Neural cell (in vitro differentiated cells): Measurements from ENCODE around the gene ROR2. TPM values are rescaled to one million over a fixed set of nuclear protein-coding genes. Genes with fewer than 3 reads are reported as not detected.

Source experiments
- H2AFZ ChIP-seq: fragments of 200-600, 300-800 bp; sonication (generic), shearing (Covaris generic); 2 replicates; pipeline ENCODE4 v1.6.0; 2014; ENCODE audit warnings: low read depth, mild to moderate bottlenecking, antibody characterized with exemption, low read length, moderate library complexity
- H3F3A ChIP-seq: fragments of 200-600 bp; shearing (Covaris generic); 2 replicates; pipeline ENCODE4 v1.6.1; 2016; ENCODE audit warnings: mild to moderate bottlenecking, moderate library complexity, mixed read lengths, antibody characterized with exemption, low read length; ENCODE audit not compliant: insufficient read depth, poor library complexity, severe bottlenecking
- H3K27ac ChIP-seq: fragments of 200-600, 300-800 bp; sonication (generic), shearing (Covaris generic); 2 replicates; pipeline ENCODE4 v1.5.1; 2014; ENCODE audit warnings: mild to moderate bottlenecking, low read length, moderate library complexity
- H3K27me3 ChIP-seq: fragments of 300-800, 200-600 bp; sonication (generic), shearing (Covaris generic); 2 replicates; pipeline ENCODE4 v1.6.0; 2014; ENCODE audit warnings: mild to moderate bottlenecking, low read depth, low read length, moderate library complexity; ENCODE audit not compliant: insufficient read depth
- H3K36me3 ChIP-seq: fragments of 300-800, 200-600 bp; sonication (generic), shearing (Covaris generic); 2 replicates; pipeline ENCODE4 v1.5.1; 2014; ENCODE audit warnings: mild to moderate bottlenecking, antibody characterized with exemption, low read length, moderate library complexity; ENCODE audit not compliant: insufficient read depth
- H3K4me2 ChIP-seq: fragments of 300-800, 200-600 bp; sonication (generic), shearing (Covaris generic); 2 replicates; pipeline ENCODE4 v1.6.0; 2014; ENCODE audit warnings: mild to moderate bottlenecking, low read length
- H3K4me3 ChIP-seq: fragments of 300-800, 200-600 bp; sonication (generic), shearing (Covaris generic); 2 replicates; pipeline ENCODE4 v1.5.1; 2014; ENCODE audit warnings: mild to moderate bottlenecking, low read length, moderate library complexity
- H3K79me2 ChIP-seq: fragments of 200-600 bp; shearing (Covaris generic); replicated peaks from 2 replicates; pipeline ENCODE4 v1.6.0; 2014; ENCODE audit warnings: mild to moderate bottlenecking, low read length, moderate library complexity; ENCODE audit not compliant: insufficient read depth
- H3K9ac ChIP-seq: fragments of 300-800, 200-600 bp; sonication (generic), shearing (Covaris generic); 2 replicates; pipeline ENCODE4 v1.6.1; 2016; ENCODE audit warnings: mild to moderate bottlenecking, low read length, mixed read lengths
- H3K9me2 ChIP-seq: fragments of 200-600 bp; shearing (Covaris generic); 2 replicates; pipeline ENCODE4 v1.6.1; 2016; ENCODE audit warnings: mild to moderate bottlenecking, low read length, mixed read lengths; ENCODE audit not compliant: insufficient read depth
- H3K9me3 ChIP-seq: fragments of 200-600, 300-800 bp; sonication (generic), shearing (Covaris generic); 2 replicates; pipeline ENCODE4 v1.6.1; 2016; ENCODE audit warnings: mild to moderate bottlenecking, mixed run types, low read length, moderate library complexity, mixed read lengths
- H4K20me1 ChIP-seq: fragments of 200-600 bp; shearing (Covaris generic); 2 replicates; pipeline ENCODE4 v1.6.1; 2016; ENCODE audit warnings: mild to moderate bottlenecking, mixed run types; ENCODE audit not compliant: insufficient read depth
- CTCF ChIP-seq: fragments of 450-650 bp; IDR thresholded peaks from 2 replicates; pipeline ENCODE4 v1.5.1; 2014; ENCODE audit warnings: antibody characterized with exemption, mild to moderate bottlenecking, moderate library complexity; ENCODE audit not compliant: poor library complexity, severe bottlenecking
- EP300 ChIP-seq: fragments of 450-650 bp; conservative IDR thresholded peaks from 2 replicates; pipeline ENCODE4 v1.6.1; 2014; ENCODE audit warnings: antibody characterized with exemption, mild to moderate bottlenecking, moderate library complexity; ENCODE audit not compliant: poor library complexity, severe bottlenecking
- EZH2 ChIP-seq: fragments of 200-600, 300-800 bp; shearing (Covaris generic), sonication (generic); IDR thresholded peaks from 2 replicates; pipeline ENCODE4 v1.6.1; 2014; ENCODE audit warnings: antibody characterized with exemption, low read length, borderline replicate concordance, mild to moderate bottlenecking; ENCODE audit not compliant: insufficient read depth, poor library complexity, severe bottlenecking
- MXI1 ChIP-seq: fragments of 450-650 bp; conservative IDR thresholded peaks from 2 replicates; pipeline ENCODE4 v1.6.1; 2014; ENCODE audit warnings: antibody characterized with exemption, mild to moderate bottlenecking; ENCODE audit not compliant: poor library complexity, severe bottlenecking
- POLR2AphosphoS5 ChIP-seq: IDR thresholded peaks from 2 replicates; pipeline ENCODE4 v1.6.1; 2012
- RAD21 ChIP-seq: fragments of 450-650 bp; conservative IDR thresholded peaks from 2 replicates; pipeline ENCODE4 v1.6.1; 2014; ENCODE audit warnings: antibody characterized with exemption, mild to moderate bottlenecking, moderate library complexity
- REST ChIP-seq: IDR thresholded peaks from 2 replicates; pipeline ENCODE4 v1.6.1; 2012; ENCODE audit warnings: borderline replicate concordance
- SMC3 ChIP-seq: fragments of 450-650 bp; conservative IDR thresholded peaks from 2 replicates; pipeline ENCODE4 v1.6.1; 2014; ENCODE audit warnings: antibody characterized with exemption, mild to moderate bottlenecking, moderate library complexity; ENCODE audit not compliant: poor library complexity
- TAF1 ChIP-seq: IDR thresholded peaks from 2 replicates; pipeline ENCODE4 v1.6.1; 2012; ENCODE audit warnings: low read depth
- polyA plus RNA-seq: library from polyadenylated mRNA; depleted of rRNA; stranded (reverse); fragments of >200 nt; gene quantifications from 2 replicates; pipeline ENCODE4 v1.2.3, GENCODE V29; 2014

Gene ROR2
- polyA plus RNA-seq, 1 donor from 2014 or later, result 0.33 TPM

DNA sequence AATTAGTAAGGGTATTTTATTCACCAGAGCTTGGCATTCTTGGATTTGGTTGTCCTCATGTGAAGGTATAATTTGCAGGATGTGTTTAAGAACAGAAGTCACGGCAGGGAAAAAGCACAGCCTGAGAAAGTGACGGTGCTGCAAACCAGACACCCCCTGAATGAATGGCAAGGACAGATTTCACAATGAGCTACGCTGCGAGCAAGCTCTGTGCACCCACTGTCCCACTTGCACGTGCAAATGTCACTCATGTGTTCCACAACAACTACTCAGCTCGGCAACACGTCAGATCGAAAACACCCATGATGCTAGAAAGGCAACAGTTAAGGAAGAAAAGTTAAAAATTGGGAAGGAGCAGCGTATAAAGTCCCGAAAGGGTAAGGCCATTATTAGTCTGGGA lies 168.9 kb downstream of the ROR2 start:
- no peaks in the 10 kb centered on the region for H3K36me3 ChIP-seq
- no peak overlapping the region for H3K4me2 ChIP-seq
- H2AFZ ChIP-seq, result no peak overlapping the region
- H3K27me3 ChIP-seq, result no peaks in the 10 kb centered on the region
- no peaks in the 10 kb centered on the region for H3K9me3 ChIP-seq
- no peaks in the 10 kb centered on the region for H3K9me2 ChIP-seq
- H3F3A ChIP-seq, result no peaks in the 10 kb centered on the region
- no peaks in the 10 kb centered on the region for H3K79me2 ChIP-seq
- no peaks in the 10 kb centered on the region for H4K20me1 ChIP-seq
- H3K4me3 ChIP-seq, result no peak overlapping the region
- TF ChIP-seq REST (no peak), POLR2AphosphoS5 (no peak), CTCF (no peak)
- H3K27ac ChIP-seq, result no peak overlapping the region
- H3K9ac ChIP-seq, result no peak overlapping the region

- no peak overlapping the region for H3K4me2 ChIP-seq
- no peaks in the 10 kb centered on the region for H3K9me2 ChIP-seq
- H3K36me3 ChIP-seq, result no peaks in the 10 kb centered on the region
- H2AFZ ChIP-seq, result no peak overlapping the region
- no peaks in the 10 kb centered on the region for H3K79me2 ChIP-seq
- H4K20me1 ChIP-seq, result no peaks in the 10 kb centered on the region
- H3K9me3 ChIP-seq, result no peaks in the 10 kb centered on the region
- no peak overlapping the region for H3K9ac ChIP-seq
- no peak overlapping the region for H3K27ac ChIP-seq
- H3K4me3 ChIP-seq, result no peak overlapping the region
- H3F3A ChIP-seq, result no peaks in the 10 kb centered on the region
- TF ChIP-seq RAD21 (no peak), POLR2AphosphoS5 (no peak), EZH2 (no peak), CTCF (no peak), REST (no peak), EP300 (no peak), TAF1 (no peak), SMC3 (no peak), MXI1 (no peak)
- no peaks in the 10 kb centered on the region for H3K27me3 ChIP-seq
These were observed 172.0 kb downstream of the ROR2 start for GRCh38 chr9:91778031-91778430.
